Loucy (cell line): Measurements from ENCODE around the gene BIK.

ENCODE experiments used
- CTCF ChIP-seq: fragments of 200-600 bp; sonication (generic); conservative IDR thresholded peaks from 2 replicates; pipeline ENCODE4 v1.5.1; 2014; ENCODE audit warnings: mild to moderate bottlenecking, antibody characterized with exemption, low read length
- EZH2phosphoT487 ChIP-seq: fragments of 200-600 bp; IDR thresholded peaks from 2 replicates; pipeline ENCODE4 v1.6.1; 2018; ENCODE audit warnings: antibody characterized with exemption, mild to moderate bottlenecking, moderate library complexity, borderline replicate concordance

- TF ChIP-seq CTCF, result no peak
- TF ChIP-seq EZH2phosphoT487, result no peak
These were observed 42.0 kb downstream of the BIK start for GRCh38 chr22:43152357-43153071.
